ENCODE data around the gene CNTFR.

Gene CNTFR

DNA sequence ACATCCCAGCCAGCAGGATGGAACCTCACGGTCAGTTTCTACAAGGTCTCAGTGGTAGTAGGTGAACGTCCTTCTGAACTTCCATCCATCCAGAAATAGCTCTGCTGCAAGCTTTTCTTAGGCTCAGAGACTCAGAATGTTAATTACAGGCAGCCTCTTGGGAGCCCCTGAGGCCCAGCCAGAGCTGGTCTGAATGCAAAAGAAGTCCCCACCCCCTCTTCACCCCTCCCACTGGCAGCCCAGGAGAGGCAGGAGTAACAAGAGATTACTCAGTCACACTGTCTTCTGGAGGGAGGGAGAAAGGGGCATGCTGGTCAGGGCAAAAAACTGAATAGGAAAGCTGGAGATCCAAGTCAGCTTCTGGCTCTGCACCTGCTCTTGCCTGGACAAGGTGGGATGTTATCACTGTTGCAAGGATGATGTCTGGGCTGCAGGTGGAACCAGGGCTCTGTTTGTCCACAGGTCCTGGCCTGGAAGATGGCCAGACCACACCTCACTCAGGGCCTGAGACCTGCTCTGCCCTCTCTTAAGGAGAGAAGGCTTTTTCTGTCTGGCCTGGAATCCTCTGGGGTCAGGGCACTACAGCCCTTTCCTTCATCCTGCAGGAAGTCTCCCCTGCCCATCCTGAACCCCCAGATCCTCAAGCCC lies 75.8 kb downstream of the CNTFR start:
- no peak for DNase-seq
- H3K4me3 ChIP-seq (ENCODE audit: low read depth, low read length) = no peak overlapping the region
- in situ Hi-C loops (cut with HindIII; ENCODE audit: low pct_ligation_motif_present, low sequenced_read_pairs) = no loop called here
- TF ChIP-seq, protein P1, sequence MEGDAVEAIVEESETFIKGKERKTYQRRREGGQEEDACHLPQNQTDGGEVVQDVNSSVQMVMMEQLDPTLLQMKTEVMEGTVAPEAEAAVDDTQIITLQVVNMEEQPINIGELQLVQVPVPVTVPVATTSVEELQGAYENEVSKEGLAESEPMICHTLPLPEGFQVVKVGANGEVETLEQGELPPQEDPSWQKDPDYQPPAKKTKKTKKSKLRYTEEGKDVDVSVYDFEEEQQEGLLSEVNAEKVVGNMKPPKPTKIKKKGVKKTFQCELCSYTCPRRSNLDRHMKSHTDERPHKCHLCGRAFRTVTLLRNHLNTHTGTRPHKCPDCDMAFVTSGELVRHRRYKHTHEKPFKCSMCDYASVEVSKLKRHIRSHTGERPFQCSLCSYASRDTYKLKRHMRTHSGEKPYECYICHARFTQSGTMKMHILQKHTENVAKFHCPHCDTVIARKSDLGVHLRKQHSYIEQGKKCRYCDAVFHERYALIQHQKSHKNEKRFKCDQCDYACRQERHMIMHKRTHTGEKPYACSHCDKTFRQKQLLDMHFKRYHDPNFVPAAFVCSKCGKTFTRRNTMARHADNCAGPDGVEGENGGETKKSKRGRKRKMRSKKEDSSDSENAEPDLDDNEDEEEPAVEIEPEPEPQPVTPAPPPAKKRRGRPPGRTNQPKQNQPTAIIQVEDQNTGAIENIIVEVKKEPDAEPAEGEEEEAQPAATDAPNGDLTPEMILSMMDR (IDR thresholded peaks at IDR 0.05; ENCODE audit: low read depth, low read length, missing control alignments) = no peak
- H3K27me3 ChIP-seq (replicated peaks) = no peaks in the 10 kb centered on the region
- no peaks in the 10 kb centered on the region for H3K36me3 ChIP-seq (replicated peaks)
- H3K27ac ChIP-seq = no peak overlapping the region

DNA sequence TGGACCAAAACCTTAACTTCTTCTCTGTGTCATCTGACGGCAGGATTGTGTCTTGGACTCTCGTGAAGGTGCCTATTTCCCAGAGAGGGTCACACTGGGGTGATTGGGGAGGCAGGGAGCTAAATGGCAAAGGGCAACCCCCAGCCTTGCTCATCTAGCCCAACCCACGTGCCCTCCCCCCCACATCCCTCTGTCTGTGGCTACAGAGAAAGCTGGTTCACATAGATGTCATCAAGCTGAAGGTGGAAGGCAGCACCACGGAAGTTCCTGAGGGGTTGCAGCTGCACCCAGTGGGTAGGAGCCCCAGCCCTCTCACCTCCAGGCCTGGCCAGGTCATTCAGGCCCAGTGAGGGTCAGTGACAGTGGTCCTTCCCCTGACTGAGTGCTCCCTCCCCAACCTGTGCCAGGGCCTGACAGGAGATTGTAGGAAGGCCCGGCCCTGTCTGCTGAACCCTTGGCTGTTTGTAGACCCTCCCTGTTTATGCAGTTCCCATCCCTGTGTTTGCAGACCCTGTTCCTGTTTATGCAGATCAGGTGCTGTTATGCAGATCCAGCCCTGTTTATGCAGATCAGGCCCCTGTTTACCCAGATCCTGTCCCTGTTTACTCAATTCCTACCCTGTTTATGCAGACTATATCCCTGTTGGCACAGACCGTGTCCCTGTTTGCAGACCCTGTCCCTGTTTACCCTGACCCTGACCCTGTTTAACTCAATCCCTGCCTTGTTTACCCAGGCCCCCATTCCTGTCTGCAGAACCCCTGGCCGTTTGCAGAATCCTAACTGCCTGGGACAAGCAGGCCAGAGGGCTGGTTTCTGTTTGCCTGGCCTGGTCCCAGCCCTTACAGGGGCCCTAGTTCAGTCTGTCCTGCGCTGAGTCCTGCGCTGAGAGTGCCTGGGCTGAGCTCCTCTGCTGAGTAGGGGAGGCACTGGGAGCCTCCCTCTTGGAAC lies 77.1 kb downstream of the CNTFR start:
- TF ChIP-seq, protein P1 (IDR thresholded peaks at IDR 0.05; ENCODE audit: low read depth, low read length, missing control alignments) = no peak
- H3K36me3 ChIP-seq (replicated peaks) = no peaks in the 10 kb centered on the region
- H3K27ac ChIP-seq = no peak overlapping the region
- no peaks in the 10 kb centered on the region for H3K27me3 ChIP-seq (replicated peaks)
- DNase-seq = no peak
- in situ Hi-C loops (cut with HindIII; ENCODE audit: low pct_ligation_motif_present, low sequenced_read_pairs) = no loop called here
- H3K4me3 ChIP-seq (ENCODE audit: low read depth, low read length) = no peak overlapping the region

DNA sequence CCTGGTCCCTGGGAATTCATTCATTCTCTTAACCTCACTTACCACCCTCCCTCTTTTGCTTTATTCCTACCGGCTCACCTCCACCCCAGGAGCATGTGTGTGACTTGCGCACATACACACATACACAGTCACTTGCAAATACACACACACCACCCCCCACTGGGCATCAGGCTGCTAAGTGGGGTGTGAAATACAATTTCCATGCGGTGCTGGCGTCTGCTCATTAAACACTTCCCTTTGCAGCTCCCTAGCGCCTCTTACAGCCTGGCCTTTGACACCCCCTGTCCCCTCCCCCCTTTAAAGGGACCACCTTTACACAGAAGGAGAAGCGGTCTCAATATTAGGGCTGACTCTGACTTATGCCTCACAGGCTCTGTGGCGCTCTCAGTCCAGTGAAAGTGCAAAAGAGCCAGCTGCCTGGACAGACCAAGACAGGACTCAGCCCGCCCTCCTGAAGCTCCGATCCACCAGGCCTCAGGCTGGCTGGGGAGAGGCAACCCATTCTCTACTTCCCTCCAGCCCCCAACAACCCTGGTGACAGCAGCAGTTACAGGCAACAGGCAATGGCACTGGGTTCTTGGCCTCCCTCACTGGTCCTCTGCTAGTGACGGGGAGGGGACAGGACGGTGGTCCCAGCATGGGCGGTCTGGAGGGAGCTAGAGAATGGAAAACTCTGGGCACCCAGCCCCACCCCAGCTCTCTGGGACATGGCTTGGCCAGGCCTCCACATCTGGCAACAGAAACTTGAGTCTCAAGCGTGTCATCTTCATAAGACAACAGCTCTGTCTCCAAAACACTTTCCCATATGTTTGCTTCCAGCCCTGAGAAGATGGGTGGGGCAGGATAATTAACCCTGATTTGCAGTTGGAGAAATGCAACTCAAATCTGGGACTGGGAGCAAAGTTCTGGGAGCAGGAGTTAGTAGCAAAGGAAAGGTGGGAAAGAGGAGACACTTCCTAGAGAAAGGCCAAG lies 78.7 kb downstream of the CNTFR start:
- DNase-seq = no peak
- no peaks in the 10 kb centered on the region for H3K27me3 ChIP-seq (replicated peaks)
- TF ChIP-seq, protein P1 (IDR thresholded peaks at IDR 0.05; ENCODE audit: low read depth, low read length, missing control alignments) = no peak
- in situ Hi-C loops (cut with HindIII; ENCODE audit: low pct_ligation_motif_present, low sequenced_read_pairs) = no loop called here
- no peaks in the 10 kb centered on the region for H3K36me3 ChIP-seq (replicated peaks)
- no peak overlapping the region for H3K4me3 ChIP-seq (ENCODE audit: low read depth, low read length)
- no peak overlapping the region for H3K27ac ChIP-seq

DNA sequence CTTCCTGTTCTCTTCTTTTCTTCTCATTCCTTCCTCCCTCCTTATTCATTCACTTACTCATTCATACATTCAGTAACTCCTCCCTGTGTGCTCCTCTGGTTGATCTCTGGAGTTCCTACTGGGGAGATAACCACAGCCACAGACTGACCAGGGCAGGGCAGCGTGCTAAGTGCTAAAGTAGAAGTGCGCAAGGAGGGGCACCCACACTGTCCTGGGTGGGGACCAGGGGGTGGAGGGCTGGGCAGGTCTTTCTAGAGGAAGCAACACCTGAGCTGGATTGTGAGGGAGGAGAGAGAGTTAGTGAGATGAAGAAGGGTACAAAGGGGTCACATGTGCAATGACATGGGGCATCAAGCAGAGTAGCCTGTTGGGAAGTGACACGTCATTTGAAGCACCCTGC lies 80.6 kb downstream of the CNTFR start:
- in situ Hi-C loops (cut with HindIII; ENCODE audit: low pct_ligation_motif_present, low sequenced_read_pairs) = no loop called here
- DNase-seq = no peak
- TF ChIP-seq, protein P1 (IDR thresholded peaks at IDR 0.05; ENCODE audit: low read depth, low read length, missing control alignments) = no peak
- Histone ChIP-seq H3K27ac (no peak overlapping the region), H3K36me3 (replicated peaks) (no peaks in the 10 kb centered on the region), H3K4me3 (ENCODE audit: low read depth, low read length) (no peak overlapping the region), H3K27me3 (replicated peaks) (peaks cover 3% of the 10 kb centered on the region)

DNA sequence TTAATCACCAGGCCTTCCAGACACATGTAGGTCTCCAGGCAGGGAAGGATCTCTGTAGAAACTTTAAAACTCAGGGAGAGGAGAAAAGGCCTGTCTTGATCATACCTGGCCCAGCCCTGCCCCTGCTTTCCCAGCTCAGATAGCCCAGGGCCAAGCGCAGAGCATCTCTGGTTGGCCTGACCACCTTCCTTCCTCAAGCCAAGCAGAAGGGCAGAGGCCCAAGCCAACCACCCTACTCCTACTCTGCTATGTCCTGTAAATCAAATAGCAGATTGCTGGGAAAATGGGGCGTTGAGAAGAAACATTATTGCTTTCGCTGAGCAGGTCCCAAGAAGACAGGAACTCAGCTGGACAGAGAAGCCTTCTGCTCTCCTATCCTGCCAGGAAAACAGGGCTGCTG lies 81.1 kb downstream of the CNTFR start:
- no peak overlapping the region for H3K4me3 ChIP-seq (ENCODE audit: low read depth, low read length)
- H3K27ac ChIP-seq = no peak overlapping the region
- no peak for DNase-seq
- no peaks in the 10 kb centered on the region for H3K36me3 ChIP-seq (replicated peaks)
- in situ Hi-C loops (cut with HindIII; ENCODE audit: low pct_ligation_motif_present, low sequenced_read_pairs) = no loop called here
- TF ChIP-seq, protein P1 (IDR thresholded peaks at IDR 0.05; ENCODE audit: low read depth, low read length, missing control alignments) = no peak
- peaks cover 4% of the 10 kb centered on the region for H3K27me3 ChIP-seq (replicated peaks)
